ENCODE results near the gene RAC3.
A peak's percentile ranks its signal among the peaks of the same experiment; 100 is the strongest.

The RAC3 gene

DNA sequence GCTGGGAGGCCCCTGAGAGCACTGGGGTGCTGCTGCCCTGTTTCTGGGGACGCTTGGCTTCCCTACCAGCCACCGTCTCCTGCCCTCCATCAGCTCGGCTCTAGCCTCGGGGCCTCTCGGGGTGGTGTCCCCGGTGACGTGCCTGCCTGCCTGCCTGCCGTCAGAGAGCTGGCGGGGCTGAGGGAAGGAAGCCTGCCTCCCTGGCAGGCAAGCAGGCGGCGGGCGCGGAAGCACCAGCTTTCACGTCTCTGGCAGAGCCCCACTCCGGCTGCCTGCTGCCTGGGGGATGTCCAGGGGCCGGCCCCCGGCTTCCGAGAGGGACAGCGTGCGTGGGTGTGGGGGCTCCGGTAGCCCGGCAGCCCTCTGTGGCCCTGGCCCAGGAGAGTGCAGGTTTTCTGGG lies 18.1 kb upstream of the RAC3 start:
- no peak overlapping the region for H3K4me3 ChIP-seq
- H3K36me3 ChIP-seq = peaks cover 2 to 14% (median 6%) of the 10 kb centered on the region in 11 experiments; a peak in 17 of 22 replicates
- peak overlapping the region in 9 of 11 experiments; percentile 44 to 86 (median 75); a peak in 19 of 22 replicates for H3K4me2 ChIP-seq
- H3K27me3 ChIP-seq = peaks cover 6 to 44% (median 30%) of the 10 kb centered on the region in 11 experiments; a peak in 21 of 22 replicates
- no peaks in the 10 kb centered on the region for H3K9me3 ChIP-seq (replicated peaks in 1 of 11)
- peaks cover 0 to 88% (median 60%) of the 10 kb centered on the region in 11 experiments; a peak in 19 of 22 replicates for H4K20me1 ChIP-seq
- H3K4me1 ChIP-seq = peaks cover 0 to 64% (median 43%) of the 10 kb centered on the region in 10 experiments; a peak in 18 of 20 replicates
- peak overlapping the region in 5 of 11 experiments; percentile 5 to 71 (median 52); a peak in 7 of 22 replicates for H3K9ac ChIP-seq
- no peak for TF ChIP-seq Cebpa-rat (IDR thresholded peaks at IDR 0.05)
- no peak overlapping the region for H3K27ac ChIP-seq

GRCh38 chr17:82013772-82014321 lies 17.6 kb upstream of the RAC3 start:
- peaks cover 7 to 19% (median 11%) of the 10 kb centered on the region in 11 experiments; a peak in 20 of 22 replicates for H3K36me3 ChIP-seq
- no peak overlapping the region for H3K27ac ChIP-seq

GRCh38 chr17:82014432-82014831 lies 17.0 kb upstream of the RAC3 start:
- H3K27ac ChIP-seq = peak overlapping the region in 1 of 11 experiments; percentile 9; a peak in 1 of 22 replicates
- H3K4me3 ChIP-seq = no peak overlapping the region; a peak in 1 of 20 replicates
- peak overlapping the region; percentile 19 to 86 (median 73); a peak in 20 of 22 replicates for H3K4me2 ChIP-seq
- H3K4me1 ChIP-seq = peaks cover 0 to 55% (median 43%) of the 10 kb centered on the region in 10 experiments; a peak in 18 of 20 replicates
- H3K9me3 ChIP-seq (replicated peaks in 1 of 11) = no peaks in the 10 kb centered on the region
- peaks cover 0 to 88% (median 61%) of the 10 kb centered on the region in 11 experiments; a peak in 19 of 22 replicates for H4K20me1 ChIP-seq
- no peak for TF ChIP-seq Cebpa-rat (IDR thresholded peaks at IDR 0.05)
- H3K27me3 ChIP-seq = peaks cover 6 to 44% (median 30%) of the 10 kb centered on the region in 11 experiments; a peak in 21 of 22 replicates
- peak overlapping the region in 8 of 11 experiments; percentile 11 to 61 (median 41); a peak in 12 of 22 replicates for H3K9ac ChIP-seq
- H3K36me3 ChIP-seq = peaks cover 10 to 25% (median 16%) of the 10 kb centered on the region in 11 experiments; a peak in 20 of 22 replicates

More at GRCh38 chr17:82013772-82014321, 17.6 kb upstream of the RAC3 start:
- no peaks in the 10 kb centered on the region for H3K9me3 ChIP-seq (replicated peaks in 1 of 11)
- H4K20me1 ChIP-seq = peaks cover 0 to 88% (median 59%) of the 10 kb centered on the region in 11 experiments; a peak in 19 of 22 replicates
- peak overlapping the region in 7 of 11 experiments; percentile 27 to 71 (median 49); a peak in 10 of 22 replicates for H3K9ac ChIP-seq
- no peak for TF ChIP-seq Cebpa-rat (IDR thresholded peaks at IDR 0.05)
- peaks cover 0 to 61% (median 43%) of the 10 kb centered on the region in 10 experiments; a peak in 18 of 20 replicates for H3K4me1 ChIP-seq
- no peak overlapping the region; a peak in 1 of 20 replicates for H3K4me3 ChIP-seq
- H3K4me2 ChIP-seq = peak overlapping the region; percentile 19 to 86 (median 73); a peak in 20 of 22 replicates
- H3K27me3 ChIP-seq = peaks cover 6 to 44% (median 30%) of the 10 kb centered on the region in 11 experiments; a peak in 21 of 22 replicates

- peaks cover 6 to 44% (median 30%) of the 10 kb centered on the region in 11 experiments; a peak in 21 of 22 replicates for H3K27me3 ChIP-seq
- peak overlapping the region in 2 of 11 experiments; percentile 9 to 14; a peak in 1 of 22 replicates for H3K27ac ChIP-seq
- H3K4me3 ChIP-seq = no peak overlapping the region
- H3K4me1 ChIP-seq = peaks cover 0 to 53% (median 43%) of the 10 kb centered on the region in 10 experiments; a peak in 18 of 20 replicates
- peaks cover 10 to 25% (median 17%) of the 10 kb centered on the region in 11 experiments; a peak in 20 of 22 replicates for H3K36me3 ChIP-seq
- no peak for TF ChIP-seq Cebpa-rat (IDR thresholded peaks at IDR 0.05)
- H4K20me1 ChIP-seq = peaks cover under 1 to 92% (median 66%) of the 10 kb centered on the region in 11 experiments; a peak in 21 of 22 replicates
- peak overlapping the region in 9 of 11 experiments; percentile 44 to 86 (median 75); a peak in 18 of 22 replicates for H3K4me2 ChIP-seq
- no peaks in the 10 kb centered on the region for H3K9me3 ChIP-seq (replicated peaks in 1 of 11)
- H3K9ac ChIP-seq = peak overlapping the region in 6 of 11 experiments; percentile 11 to 61 (median 50); a peak in 10 of 22 replicates
Measured at GRCh38 chr17:82014971-82015310, 16.5 kb upstream of the RAC3 start.

DNA sequence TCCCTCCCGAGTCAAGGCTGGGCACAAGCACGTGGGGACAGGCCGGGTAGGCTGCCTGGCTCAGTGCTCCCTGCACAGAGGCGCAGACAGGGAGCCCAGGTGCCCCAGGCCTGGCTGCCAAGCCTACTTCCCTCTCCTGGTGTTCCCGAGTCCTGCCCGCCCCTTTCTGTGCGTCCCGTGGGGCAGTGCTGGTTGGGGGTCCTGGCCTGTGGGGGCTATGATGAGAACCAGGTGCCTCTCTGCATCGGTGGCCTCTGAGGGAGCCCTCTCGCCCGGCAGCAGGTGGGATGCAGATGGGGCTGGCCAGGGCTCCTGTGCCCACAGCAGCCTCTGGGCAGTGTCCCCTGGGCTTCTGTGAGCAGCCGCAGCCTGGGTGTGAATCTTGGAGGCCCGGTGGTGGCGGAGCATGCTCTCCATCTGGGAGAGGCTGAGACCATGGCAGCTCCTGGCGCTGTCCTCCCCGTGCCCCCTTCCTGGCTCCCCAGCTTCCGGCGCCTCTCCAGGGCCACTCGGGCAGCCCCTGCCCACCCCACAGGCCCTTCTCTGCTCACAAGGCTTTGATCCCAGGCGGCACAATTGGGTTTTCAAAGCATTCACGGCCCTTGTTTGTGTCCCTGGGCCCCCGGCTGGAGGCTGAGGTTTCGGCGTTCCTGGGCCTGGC lies 16.0 kb upstream of the RAC3 start:
- Histone ChIP-seq H3K4me1 (peaks cover 0 to 55% (median 43%) of the 10 kb centered on the region in 10 experiments; a peak in 18 of 20 replicates), H3K27me3 (peaks cover 6 to 44% (median 30%) of the 10 kb centered on the region in 11 experiments; a peak in 21 of 22 replicates), H3K36me3 (peaks cover 10 to 29% (median 17%) of the 10 kb centered on the region in 11 experiments; a peak in 20 of 22 replicates), H3K27ac (peak overlapping the region in 1 of 11 experiments; percentile 14; a peak in 1 of 22 replicates), H3K9me3 (replicated peaks in 1 of 11) (no peaks in the 10 kb centered on the region), H4K20me1 (peaks cover 6 to 96% (median 71%) of the 10 kb centered on the region in 11 experiments; a peak in 21 of 22 replicates), H3K9ac (peak overlapping the region in 4 of 11 experiments; percentile 33 to 61 (median 52); a peak in 6 of 22 replicates), H3K4me3 (no peak overlapping the region), H3K4me2 (peak overlapping the region in 8 of 11 experiments; percentile 64 to 86 (median 76); a peak in 16 of 22 replicates)
- TF ChIP-seq Cebpa-rat (IDR thresholded peaks at IDR 0.05) = no peak

DNA sequence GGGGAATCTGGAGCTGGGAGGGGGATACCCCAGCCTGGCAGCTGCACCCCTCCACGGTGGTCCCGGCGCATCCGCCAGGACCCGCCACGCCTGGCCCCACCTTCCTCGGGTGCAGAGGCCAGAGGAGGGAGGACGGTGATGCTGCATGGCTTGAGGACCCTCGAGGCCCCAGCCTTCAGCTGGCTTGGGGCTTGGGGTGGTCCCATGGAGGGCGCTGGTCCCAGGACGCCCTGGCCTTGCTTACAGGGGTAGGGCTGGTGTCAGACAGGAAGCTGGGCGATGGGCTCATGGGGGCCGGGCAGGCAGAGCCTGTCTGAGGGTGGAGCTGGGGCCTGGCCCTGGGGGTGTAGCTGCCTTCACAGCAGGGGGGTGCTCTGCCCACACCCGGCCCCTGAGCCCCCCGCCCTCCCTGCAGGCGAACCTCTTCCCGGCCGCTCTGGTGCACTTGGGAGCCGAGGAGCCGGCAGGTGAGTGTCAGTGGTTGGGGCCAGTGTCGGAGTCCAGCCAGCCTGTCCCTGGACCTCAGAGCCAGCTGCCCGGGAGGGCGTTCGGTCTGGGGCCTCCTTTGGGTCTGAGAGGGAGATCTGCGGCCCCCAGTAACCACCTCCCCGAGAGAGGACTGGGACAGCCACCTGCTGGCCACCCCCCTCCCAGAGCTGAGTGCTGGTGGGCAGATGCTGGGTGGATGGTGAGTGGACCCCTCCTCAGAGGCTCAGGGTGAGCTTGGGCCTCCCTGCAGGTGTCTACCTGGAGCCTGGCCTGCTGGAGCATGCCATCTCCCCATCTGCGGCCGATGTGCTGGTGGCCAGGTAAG lies 15.2 kb upstream of the RAC3 start:
- Histone ChIP-seq H3K27me3 (peaks cover 6 to 43% (median 29%) of the 10 kb centered on the region in 11 experiments; a peak in 21 of 22 replicates), H3K9me3 (replicated peaks in 1 of 11) (no peaks in the 10 kb centered on the region), H3K27ac (no peak overlapping the region), H3K4me2 (no peak overlapping the region), H3K9ac (no peak overlapping the region), H3K4me3 (no peak overlapping the region), H3K36me3 (peaks cover 10 to 29% (median 17%) of the 10 kb centered on the region in 11 experiments; a peak in 20 of 22 replicates), H3K4me1 (peaks cover under 1 to 57% (median 50%) of the 10 kb centered on the region in 10 experiments), H4K20me1 (peaks cover 14 to 99% (median 77%) of the 10 kb centered on the region in 11 experiments; a peak in 21 of 22 replicates)
- no peak for TF ChIP-seq Cebpa-rat (IDR thresholded peaks at IDR 0.05)

DNA sequence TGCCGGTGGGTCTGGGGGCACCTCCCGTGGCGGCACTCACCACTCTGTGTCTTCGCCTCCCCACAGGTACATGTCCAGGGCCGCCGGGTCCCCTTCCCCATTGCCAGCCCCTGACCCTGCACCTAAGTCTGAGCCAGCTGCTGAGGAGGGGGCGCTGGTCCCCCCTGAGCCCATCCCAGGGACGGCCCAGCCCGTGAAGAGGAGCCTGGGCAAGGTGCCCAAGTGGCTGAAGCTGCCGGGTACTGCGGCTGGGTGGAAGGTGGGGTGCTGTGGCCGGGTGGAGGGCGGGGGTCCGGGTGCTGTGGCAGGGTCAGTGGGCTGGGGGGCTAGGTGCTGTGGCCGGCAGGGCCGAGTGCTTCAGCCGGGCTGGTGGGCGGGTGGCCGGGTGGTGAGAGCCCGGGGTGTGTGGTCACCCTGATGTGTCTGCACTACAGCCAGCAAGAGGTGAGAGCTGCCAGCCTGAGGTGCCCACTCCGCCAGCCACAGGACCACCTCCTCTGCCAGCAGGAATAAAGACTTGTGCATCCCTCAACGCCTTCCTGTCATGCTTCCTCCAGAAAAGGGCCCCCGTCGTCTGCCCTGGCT lies 14.5 kb upstream of the RAC3 start:
- H3K27me3 ChIP-seq = peaks cover 6 to 36% (median 23%) of the 10 kb centered on the region in 11 experiments; a peak in 21 of 22 replicates
- TF ChIP-seq Cebpa-rat (IDR thresholded peaks at IDR 0.05) = no peak
- no peaks in the 10 kb centered on the region for H3K9me3 ChIP-seq (replicated peaks in 1 of 11)
- H3K27ac ChIP-seq = no peak overlapping the region
- H4K20me1 ChIP-seq = peaks cover 20 to 99% (median 77%) of the 10 kb centered on the region in 11 experiments; a peak in 21 of 22 replicates
- no peak overlapping the region for H3K4me2 ChIP-seq
- H3K4me1 ChIP-seq = peaks cover 8 to 57% (median 50%) of the 10 kb centered on the region in 10 experiments
- peaks cover 10 to 29% (median 17%) of the 10 kb centered on the region in 11 experiments; a peak in 20 of 22 replicates for H3K36me3 ChIP-seq
- H3K4me3 ChIP-seq = no peak overlapping the region
- no peak overlapping the region for H3K9ac ChIP-seq
